Calu3 (cell line): Measurements from ENCODE around the gene RIC8B. TPM values are rescaled to one million over a fixed set of nuclear protein-coding genes. Genes with fewer than 3 reads are reported as not detected.

ENCODE experiments used
- BruUV-seq: library from RNA; stranded (reverse); fragments of 400-500 nt; replicated peaks from 2 replicates; lab custom pipeline; 2021; lab: Mats Ljungman, UMichigan
- CTCF ChIA-PET: fragments of 300-600 bp; sonication (Branson Sonifier 250); formaldehyde crosslinking; loops from one replicate; lab custom pipeline; 2022; ENCODE audit warnings: antibody characterized with exemption; lab: Charles Lee
- DNase-seq: peaks from one replicate; pipeline ENCODE4 v3.0.0; 2022
- H3K27ac Mint-ChIP-seq: one replicate; pipeline ENCODE4 v1.8.0; 2022; ENCODE audit warnings: mixed read lengths; ENCODE audit not compliant: unreplicated experiment
- H3K27me3 Mint-ChIP-seq: one replicate; pipeline ENCODE4 v1.8.0; 2022; ENCODE audit warnings: mixed read lengths; ENCODE audit not compliant: unreplicated experiment
- H3K36me3 Mint-ChIP-seq: one replicate; pipeline ENCODE4 v1.8.0; 2022; ENCODE audit warnings: mild to moderate bottlenecking, moderate library complexity, mixed read lengths; ENCODE audit not compliant: insufficient read depth, unreplicated experiment
- H3K4me1 Mint-ChIP-seq: one replicate; pipeline ENCODE4 v1.8.0; 2022; ENCODE audit warnings: mild to moderate bottlenecking, low read depth, mixed read lengths; ENCODE audit not compliant: unreplicated experiment
- H3K4me3 Mint-ChIP-seq: one replicate; pipeline ENCODE4 v1.8.0; 2022; ENCODE audit warnings: mild to moderate bottlenecking, low read depth, moderate library complexity, mixed read lengths; ENCODE audit not compliant: unreplicated experiment
- H3K9me3 Mint-ChIP-seq: one replicate; pipeline ENCODE4 v1.8.0; 2022; ENCODE audit warnings: low read depth, mixed read lengths; ENCODE audit not compliant: unreplicated experiment
- CTCF ChIP-seq: fragments of 200-600 bp; IDR thresholded peaks from one replicate; pipeline ENCODE4 v1.8.0; 2022; ENCODE audit warnings: antibody characterized with exemption; ENCODE audit not compliant: unreplicated experiment
- intact Hi-C: fragments of 100-400 bp; cut with micrococcal nuclease; formaldehyde crosslinking; loops from one replicate; pipeline ENCODE4 v1.10.0; 2022; ENCODE audit not compliant: unreplicated experiment
- total RNA-seq: library from RNA; stranded (reverse); gene quantifications from 2 replicates; pipeline ENCODE4 v1.2.3, GENCODE V29; 2022

The RIC8B gene
- total RNA-seq, 1 experiment from 2014 or later: 28.5 TPM

DNA sequence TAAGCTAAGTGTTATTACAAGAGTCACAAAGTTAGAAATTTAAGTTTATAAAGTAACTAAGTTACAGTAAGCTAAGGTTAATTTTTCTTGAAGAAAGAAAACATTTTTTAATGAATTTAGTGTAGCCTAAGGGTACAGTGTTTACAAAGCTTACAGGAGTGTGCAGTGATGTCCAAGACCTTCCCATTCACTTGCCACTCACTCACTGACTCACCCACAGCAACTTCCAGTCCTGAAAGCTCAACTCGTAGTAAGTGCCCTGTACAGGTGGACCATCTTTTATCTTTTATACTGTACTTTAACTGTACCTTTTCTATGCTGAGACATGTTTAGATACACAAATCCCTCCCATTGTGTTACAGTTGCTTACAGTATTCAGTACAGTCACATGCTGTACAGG, 120.3 kb downstream of the RIC8B start:
- Mint-ChIP-seq H3K4me3 (no peak overlapping the region), H3K9me3 (no peaks in the 10 kb centered on the region), H3K4me1 (no peaks in the 10 kb centered on the region), H3K27ac (no peak overlapping the region), H3K36me3 (no peaks in the 10 kb centered on the region), H3K27me3 (peaks cover 29% of the 10 kb centered on the region)
- TF ChIP-seq CTCF: no peak
- BruUV-seq: no TSS peak
- DNase-seq: no peak
- CTCF ChIA-PET: interaction anchor here (0.6 kb wide), 1 partner anchor 1861 kb away, joined by 8 read pairs; no protein-coding TSS in a partner anchor
- intact Hi-C loops: no loop called here

- no TSS peak for BruUV-seq
- no peak for DNase-seq
- Mint-ChIP-seq H3K4me3 (no peak overlapping the region), H3K27ac (no peak overlapping the region), H3K9me3 (no peaks in the 10 kb centered on the region), H3K4me1 (no peaks in the 10 kb centered on the region), H3K36me3 (no peaks in the 10 kb centered on the region), H3K27me3 (peaks cover 43% of the 10 kb centered on the region)
- intact Hi-C loops: no loop called here
- no peak for TF ChIP-seq CTCF
- CTCF ChIA-PET: interaction anchor here (1.0 kb wide), 1 partner anchor 539 kb away, joined by 6 read pairs; the partner anchor contains the start of gene POLR3B
Measured at GRCh38 chr12:106896603-106897002, 122.1 kb downstream of the RIC8B start.

DNA sequence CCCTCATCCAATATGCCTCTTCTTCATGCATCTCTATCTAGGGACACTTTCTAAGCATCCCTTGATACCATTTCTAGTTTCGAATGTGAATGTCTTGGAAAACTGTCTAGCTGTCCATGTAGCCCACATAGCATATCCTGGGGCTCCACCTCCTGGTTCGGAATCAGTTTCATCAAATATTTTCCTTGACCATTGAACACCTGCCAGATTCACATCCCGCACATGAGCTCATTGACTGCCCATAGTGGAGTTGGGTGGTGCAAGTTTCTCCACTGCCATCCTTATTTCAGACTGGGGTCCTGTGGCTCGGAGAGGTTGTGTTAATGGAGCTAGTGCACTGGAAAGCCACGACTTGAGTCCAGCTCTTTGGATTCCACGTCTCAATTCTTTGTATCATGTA, 122.6 kb downstream of the RIC8B start:
- Mint-ChIP-seq H3K4me1 (no peaks in the 10 kb centered on the region), H3K27ac (no peak overlapping the region), H3K4me3 (no peak overlapping the region), H3K36me3 (no peaks in the 10 kb centered on the region), H3K27me3 (peaks cover 47% of the 10 kb centered on the region), H3K9me3 (no peaks in the 10 kb centered on the region)
- peak; percentile 9 for DNase-seq
- no peak for TF ChIP-seq CTCF
- BruUV-seq: no TSS peak
- intact Hi-C loops: no loop called here
- CTCF ChIA-PET: interaction anchor here (1.0 kb wide), 1 partner anchor 539 kb away, joined by 6 read pairs; the partner anchor contains the start of gene POLR3B

- no peak overlapping the region for H3K4me3 Mint-ChIP-seq
- H3K27me3 Mint-ChIP-seq: peaks cover 58% of the 10 kb centered on the region
- no peaks in the 10 kb centered on the region for H3K4me1 Mint-ChIP-seq
- TF ChIP-seq CTCF: no peak
- no peaks in the 10 kb centered on the region for H3K9me3 Mint-ChIP-seq
- H3K27ac Mint-ChIP-seq: no peak overlapping the region
- no TSS peak for BruUV-seq
- H3K36me3 Mint-ChIP-seq: no peaks in the 10 kb centered on the region
- CTCF ChIA-PET: interaction anchor here (0.6 to 0.7 kb wide), 2 partner anchors 357 to 727 kb away, joined by 3 to 4 read pairs; no protein-coding TSS in a partner anchor
- DNase-seq: no peak
- intact Hi-C loops: no loop called here
Measured at GRCh38 chr12:106897981-106898901, 123.8 kb downstream of the RIC8B start.
